ENCODE measurements around the gene CHAF1A.

Gene CHAF1A

GRCh38 chr19:4448147-4448985, 45.9 kb downstream of the CHAF1A start:
- peak; percentile 16 for DNase-seq (ENCODE audit: insufficient read length, low spot score)
- no peak for FAIRE-seq
- TF ChIP-seq SPI1 (IDR thresholded peaks at IDR 0.05; ENCODE audit: low read depth, low read length) (no peak), POU2F2 (IDR thresholded peaks at IDR 0.05; ENCODE audit: low read depth, low read length) (no peak), POLR2A (IDR thresholded peaks at IDR 0.05; ENCODE audit: low read depth, low read length) (no peak), PAX5 (IDR thresholded peaks at IDR 0.05; ENCODE audit: insufficient read depth, low read length, severe bottlenecking) (no peak), TAF1 (IDR thresholded peaks at IDR 0.05; ENCODE audit: low read depth, low read length) (no peak)

- FAIRE-seq (no peak), DNase-seq (ENCODE audit: insufficient read length, low spot score) (peak; percentile 14)
- TF ChIP-seq POLR2A (IDR thresholded peaks at IDR 0.05; ENCODE audit: low read depth, low read length) (no peak), PAX5 (IDR thresholded peaks at IDR 0.05; ENCODE audit: insufficient read depth, low read length, severe bottlenecking) (no peak), TAF1 (IDR thresholded peaks at IDR 0.05; ENCODE audit: low read depth, low read length) (no peak), SPI1 (IDR thresholded peaks at IDR 0.05; ENCODE audit: low read depth, low read length) (no peak), POLR2AphosphoS5 (IDR thresholded peaks at IDR 0.05; ENCODE audit: low read depth, low read length) (0 out of 2 replicates have a peak, but pooled peaks have one; percentile 34), POU2F2 (IDR thresholded peaks at IDR 0.05; ENCODE audit: low read depth, low read length) (no peak)
Observed at GRCh38 chr19:4449022-4449638, 46.7 kb downstream of the CHAF1A start.

- no peak for TF ChIP-seq POU2F2 (IDR thresholded peaks at IDR 0.05; ENCODE audit: low read depth, low read length)
- no peak for TF ChIP-seq TAF1 (IDR thresholded peaks at IDR 0.05; ENCODE audit: low read depth, low read length)
- TF ChIP-seq POLR2AphosphoS5 (IDR thresholded peaks at IDR 0.05; ENCODE audit: low read depth, low read length) = no peak
- no peak for TF ChIP-seq PAX5 (IDR thresholded peaks at IDR 0.05; ENCODE audit: insufficient read depth, low read length, severe bottlenecking)
- no peak for TF ChIP-seq POLR2A (IDR thresholded peaks at IDR 0.05; ENCODE audit: low read depth, low read length)
- TF ChIP-seq SPI1 (IDR thresholded peaks at IDR 0.05; ENCODE audit: low read depth, low read length) = no peak
- FAIRE-seq (no peak), DNase-seq (ENCODE audit: insufficient read length, low spot score) (no peak)
Observed at GRCh38 chr19:4449639-4450028, 47.2 kb downstream of the CHAF1A start.

- no peak for TF ChIP-seq SPI1 (IDR thresholded peaks at IDR 0.05; ENCODE audit: low read depth, low read length)
- TF ChIP-seq POLR2AphosphoS5 (IDR thresholded peaks at IDR 0.05; ENCODE audit: low read depth, low read length) = no peak
- TF ChIP-seq PAX5 (IDR thresholded peaks at IDR 0.05; ENCODE audit: insufficient read depth, low read length, severe bottlenecking) = no peak
- TF ChIP-seq TAF1 (IDR thresholded peaks at IDR 0.05; ENCODE audit: low read depth, low read length) = no peak
- no peak for TF ChIP-seq POU2F2 (IDR thresholded peaks at IDR 0.05; ENCODE audit: low read depth, low read length)
- no peak for TF ChIP-seq POLR2A (IDR thresholded peaks at IDR 0.05; ENCODE audit: low read depth, low read length)
Observed at GRCh38 chr19:4452230-4452990, 50.0 kb downstream of the CHAF1A start.

GRCh38 chr19:4453232-4454179, 51.1 kb downstream of the CHAF1A start:
- no peak for FAIRE-seq
- DNase-seq (ENCODE audit: insufficient read length, low spot score) = peak; percentile 5
- TF ChIP-seq TAF1 (IDR thresholded peaks at IDR 0.05; ENCODE audit: low read depth, low read length) (no peak), SPI1 (IDR thresholded peaks at IDR 0.05; ENCODE audit: low read depth, low read length) (no peak), POU2F2 (IDR thresholded peaks at IDR 0.05; ENCODE audit: low read depth, low read length) (no peak), PAX5 (IDR thresholded peaks at IDR 0.05; ENCODE audit: insufficient read depth, low read length, severe bottlenecking) (no peak), POLR2AphosphoS5 (IDR thresholded peaks at IDR 0.05; ENCODE audit: low read depth, low read length) (no peak), POLR2A (IDR thresholded peaks at IDR 0.05; ENCODE audit: low read depth, low read length) (no peak)

More at GRCh38 chr19:4452230-4452990, 50.0 kb downstream of the CHAF1A start:
- no peak for FAIRE-seq
- no peak for DNase-seq (ENCODE audit: insufficient read length, low spot score)

- no peak for FAIRE-seq
- TF ChIP-seq TAF1 (IDR thresholded peaks at IDR 0.05; ENCODE audit: low read depth, low read length) = no peak
- TF ChIP-seq PAX5 (IDR thresholded peaks at IDR 0.05; ENCODE audit: insufficient read depth, low read length, severe bottlenecking) = no peak
- no peak for TF ChIP-seq POU2F2 (IDR thresholded peaks at IDR 0.05; ENCODE audit: low read depth, low read length)
- no peak for TF ChIP-seq SPI1 (IDR thresholded peaks at IDR 0.05; ENCODE audit: low read depth, low read length)
- no peak for TF ChIP-seq POLR2A (IDR thresholded peaks at IDR 0.05; ENCODE audit: low read depth, low read length)
- no peak for TF ChIP-seq POLR2AphosphoS5 (IDR thresholded peaks at IDR 0.05; ENCODE audit: low read depth, low read length)
- DNase-seq (ENCODE audit: insufficient read length, low spot score) = no peak
Observed at GRCh38 chr19:4454747-4455718, 52.6 kb downstream of the CHAF1A start.

- TF ChIP-seq POU2F2 (IDR thresholded peaks at IDR 0.05; ENCODE audit: low read depth, low read length) (no peak), PAX5 (IDR thresholded peaks at IDR 0.05; ENCODE audit: insufficient read depth, low read length, severe bottlenecking) (no peak), TAF1 (IDR thresholded peaks at IDR 0.05; ENCODE audit: low read depth, low read length) (no peak), SPI1 (IDR thresholded peaks at IDR 0.05; ENCODE audit: low read depth, low read length) (no peak), POLR2AphosphoS5 (IDR thresholded peaks at IDR 0.05; ENCODE audit: low read depth, low read length) (no peak), POLR2A (IDR thresholded peaks at IDR 0.05; ENCODE audit: low read depth, low read length) (no peak)
- peak; percentile 7 for DNase-seq (ENCODE audit: insufficient read length, low spot score)
- FAIRE-seq = peak; percentile 5
Observed at GRCh38 chr19:4455719-4456475, 53.5 kb downstream of the CHAF1A start.

All from GM12891 (cell line).